ENCODE results near the gene CBLB. TPM values are rescaled to one million over a fixed set of nuclear protein-coding genes. Genes with fewer than 3 reads are reported as not detected.

The CBLB gene
- total and polyA plus RNA-seq, 2 of the 4 experiments (the other 2 are of a cell fraction), result 10.1 to 20.1 TPM

GRCh38 chr3:105634708-105635107 is 234.1 kb downstream of the CBLB start:
- Histone ChIP-seq H2AK9ac (replicated peaks; ENCODE audit: low read depth, low read length, poor library complexity) (no peak overlapping the region), H3K23ac (ENCODE audit: low read depth, low read length) (no peak overlapping the region), H4K8ac (ENCODE audit: low read depth in 2 of 2, low read length in 2 of 2) (no peak overlapping the region), H3K79me1 (ENCODE audit: low read depth in 1 of 2, low read length in 2 of 2) (no peaks in the 10 kb centered on the region), H4K5ac (ENCODE audit: low read depth, low read length) (no peak overlapping the region), H3K4me2 (ENCODE audit: low read depth, low read length) (no peak overlapping the region), H3K27me3 (ENCODE audit: control insufficient read depth, insufficient read depth, low read length) (no peaks in the 10 kb centered on the region), H4K20me1 (ENCODE audit: insufficient read depth, low read length) (no peaks in the 10 kb centered on the region), H3K56ac (ENCODE audit: extremely low read depth, insufficient read depth, low read length) (no peak overlapping the region), H3K18ac (ENCODE audit: low read depth, low read length) (no peak overlapping the region), H2BK5ac (ENCODE audit: low read depth, low read length, poor library complexity, severe bottlenecking) (no peak overlapping the region), H3K9ac (ENCODE audit: low read depth, low read length) (no peak overlapping the region), H2BK15ac (ENCODE audit: low read depth, low read length) (no peak overlapping the region), H3K27ac (ENCODE audit: insufficient read depth, low read length) (no peak overlapping the region), H3K36me3 (ENCODE audit: control insufficient read depth, insufficient read depth, low read length) (no peaks in the 10 kb centered on the region), H3K14ac (replicated peaks; ENCODE audit: low read depth, low read length) (no peak overlapping the region), H3K9me1 (ENCODE audit: insufficient read depth, low read length) (no peaks in the 10 kb centered on the region), H3K9me3 (ENCODE audit: control insufficient read depth, insufficient read depth, low read length) (no peaks in the 10 kb centered on the region), H2AK5ac (ENCODE audit: low read depth, low read length) (no peak overlapping the region), H4K91ac (ENCODE audit: insufficient read depth, low read depth, low read length) (no peak overlapping the region), H3K4me3 (ENCODE audit: insufficient read depth, low read depth, low read length) (no peak overlapping the region), H2BK120ac (ENCODE audit: low read depth, low read length) (no peak overlapping the region), H2BK20ac (ENCODE audit: low read depth, low read length) (no peak overlapping the region), H3K4me1 (ENCODE audit: control insufficient read depth, insufficient read depth, low read length) (peaks cover 2% of the 10 kb centered on the region; the same call in 1 of the 2 replicates), H2AFZ (replicated peaks; ENCODE audit: low read length, poor library complexity) (no peak overlapping the region), H3K4ac (ENCODE audit: low read depth, low read length) (no peak overlapping the region)
- in situ Hi-C loops (cut with MboI; ENCODE audit: low sequenced_read_pairs), result no loop called here
- intact Hi-C loops (cut with micrococcal nuclease), result no loop called here
- POLR2A ChIA-PET (ENCODE audit: unreplicated experiment), result no interaction called here
- CTCF ChIA-PET, result no interaction called here
- DNase-seq (no peak), ATAC-seq (ENCODE audit: low read depth) (no peak)
- WGBS, 2 experiments (ENCODE audit: extremely low coverage in 2 of 2, insufficient read length in 1 of 2), result 73% methylated on average over 4 of the region's 5 CpGs; no CpG with 5 or more reads in 1 of the 2 experiments
- no TSS peak for BruUV-seq (replicated peaks)
- no peak for TF ChIP-seq FOS (IDR thresholded peaks at IDR 0.05; ENCODE audit: low read depth, low read length)
- TF ChIP-seq NFE2L2 (IDR thresholded peaks at IDR 0.05; ENCODE audit: low read depth, low read length), result no peak
- TF ChIP-seq MXI1 (IDR thresholded peaks at IDR 0.05; ENCODE audit: borderline replicate concordance, low read depth, low read length), result no peak
- no peak for TF ChIP-seq RCOR1 (IDR thresholded peaks at IDR 0.05; ENCODE audit: insufficient replicate concordance, low read length)
- TF ChIP-seq RFX5 (IDR thresholded peaks at IDR 0.05; ENCODE audit: low read depth, low read length), result no peak
- no peak for TF ChIP-seq CHD1 (IDR thresholded peaks at IDR 0.05; ENCODE audit: low read depth, low read length)
- TF ChIP-seq MAFK (IDR thresholded peaks at IDR 0.05; ENCODE audit: low read depth, low read length), result no peak
- no peak for TF ChIP-seq MAZ (IDR thresholded peaks at IDR 0.05; ENCODE audit: borderline replicate concordance, low read depth, low read length)
- dilution Hi-C loops (cut with HindIII; ENCODE audit: low sequenced_read_pairs, unreplicated experiment), result no loop called here
